Hepatocyte (in vitro differentiated cells): Measurements from ENCODE around the gene CCDC174.

Source experiments
- EZH2 ChIP-seq: fragments of 200-600 bp; sonication (generic); IDR thresholded peaks from 2 replicates; pipeline ENCODE4 v1.6.1; 2016; ENCODE audit warnings: antibody characterized with exemption, mild to moderate bottlenecking, borderline replicate concordance
- TF ChIP-seq, protein P1 (sequence below): fragments of 200-600 bp; sonication (generic); IDR thresholded peaks from 2 replicates; pipeline ENCODE4 v1.5.1; 2016; ENCODE audit warnings: antibody characterized with exemption, mild to moderate bottlenecking; ENCODE audit not compliant: poor library complexity

DNA sequence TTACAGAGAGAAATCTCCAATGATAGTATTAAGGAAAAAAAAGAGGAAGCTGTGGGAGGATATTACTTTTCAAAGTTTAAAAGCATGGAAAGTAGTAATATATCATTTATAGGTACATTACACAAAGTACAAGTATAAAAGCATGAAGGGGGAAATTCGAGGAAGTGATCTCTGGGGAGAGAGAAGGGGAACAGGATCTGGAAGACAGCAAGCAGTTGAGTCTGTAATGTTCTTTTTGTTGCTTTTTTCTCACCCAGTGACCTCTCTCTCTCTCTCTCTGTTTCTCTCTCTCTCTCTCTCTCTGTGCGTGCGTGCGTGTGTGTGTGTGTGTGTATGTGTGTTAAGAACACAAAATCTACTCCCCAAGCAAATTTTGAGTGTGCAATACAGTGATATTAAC, 33.6 kb downstream of the CCDC174 start:
- TF ChIP-seq EZH2 = no peak
- TF ChIP-seq, protein P1, sequence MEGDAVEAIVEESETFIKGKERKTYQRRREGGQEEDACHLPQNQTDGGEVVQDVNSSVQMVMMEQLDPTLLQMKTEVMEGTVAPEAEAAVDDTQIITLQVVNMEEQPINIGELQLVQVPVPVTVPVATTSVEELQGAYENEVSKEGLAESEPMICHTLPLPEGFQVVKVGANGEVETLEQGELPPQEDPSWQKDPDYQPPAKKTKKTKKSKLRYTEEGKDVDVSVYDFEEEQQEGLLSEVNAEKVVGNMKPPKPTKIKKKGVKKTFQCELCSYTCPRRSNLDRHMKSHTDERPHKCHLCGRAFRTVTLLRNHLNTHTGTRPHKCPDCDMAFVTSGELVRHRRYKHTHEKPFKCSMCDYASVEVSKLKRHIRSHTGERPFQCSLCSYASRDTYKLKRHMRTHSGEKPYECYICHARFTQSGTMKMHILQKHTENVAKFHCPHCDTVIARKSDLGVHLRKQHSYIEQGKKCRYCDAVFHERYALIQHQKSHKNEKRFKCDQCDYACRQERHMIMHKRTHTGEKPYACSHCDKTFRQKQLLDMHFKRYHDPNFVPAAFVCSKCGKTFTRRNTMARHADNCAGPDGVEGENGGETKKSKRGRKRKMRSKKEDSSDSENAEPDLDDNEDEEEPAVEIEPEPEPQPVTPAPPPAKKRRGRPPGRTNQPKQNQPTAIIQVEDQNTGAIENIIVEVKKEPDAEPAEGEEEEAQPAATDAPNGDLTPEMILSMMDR = no peak
